IMR-90 (cell line): ENCODE results near the gene PROK2. TPM values are rescaled to one million over a fixed set of nuclear protein-coding genes. Genes with fewer than 3 reads are reported as not detected.

Experiments used
- ATAC-seq: fragments of 200-7000 bp; cut with Tn5 transposase; 2 replicates; pipeline ENCODE4 v1.9.1; 2020; ENCODE audit warnings: low read depth, mild to moderate bottlenecking, moderate library complexity
- BruUV-seq: library from RNA; stranded (reverse); fragments of 400-500 nt; replicated peaks from 2 replicates; lab custom pipeline; 2021; lab: Mats Ljungman, UMichigan
- CTCF ChIA-PET: fragments of 300-600 bp; formaldehyde crosslinking; extraction: SDS; loops from one replicate; lab custom pipeline; 2021; ENCODE audit warnings: antibody characterized with exemption; lab: Yijun Ruan, JAX
- POLR2A ChIA-PET: fragments of 300-600 bp; sonication (Branson Sonifier 250); formaldehyde crosslinking; loops from one replicate; lab custom pipeline; 2022; ENCODE audit warnings: antibody characterized with exemption; ENCODE audit not compliant: unreplicated experiment; lab: Charles Lee
- DNase-seq: peaks from one replicate; pipeline ENCODE4 v3.0.0; 2013
- H2AFZ ChIP-seq: replicated peaks from 2 replicates; pipeline ENCODE3; 2013; ENCODE audit warnings: low read length, mild to moderate bottlenecking; ENCODE audit not compliant: poor library complexity
- H2AK5ac ChIP-seq: 2 replicates; pipeline ENCODE4 v1.6.1; 2013; ENCODE audit warnings: low read depth, low read length, inconsistent platforms
- H2AK9ac ChIP-seq: replicated peaks from 2 replicates; pipeline ENCODE3; 2013; ENCODE audit warnings: mild to moderate bottlenecking, low read depth, low read length, moderate library complexity; ENCODE audit not compliant: poor library complexity
- H2BK120ac ChIP-seq: 2 replicates; pipeline ENCODE4 v1.6.1; 2013; ENCODE audit warnings: low read depth, low read length, inconsistent platforms
- H2BK15ac ChIP-seq: 3 replicates; pipeline ENCODE4 v1.6.1; 2013; ENCODE audit warnings: low read depth, low read length, inconsistent platforms
- H2BK20ac ChIP-seq: 2 replicates; pipeline ENCODE4 v1.6.1; 2013; ENCODE audit warnings: low read depth, mild to moderate bottlenecking, inconsistent platforms, low read length, moderate library complexity
- H2BK5ac ChIP-seq: 2 replicates; pipeline ENCODE4 v1.6.1; 2013; ENCODE audit warnings: mild to moderate bottlenecking, low read depth, low read length, inconsistent platforms; ENCODE audit not compliant: poor library complexity, severe bottlenecking
- H3K14ac ChIP-seq: replicated peaks from 2 replicates; pipeline ENCODE4 v1.6.1; 2013; ENCODE audit warnings: low read depth, low read length, inconsistent platforms
- H3K18ac ChIP-seq: 2 replicates; pipeline ENCODE4 v1.6.1; 2013; ENCODE audit warnings: low read depth, low read length, control low read depth
- H3K23ac ChIP-seq: 2 replicates; pipeline ENCODE4 v1.6.1; 2013; ENCODE audit warnings: low read depth, low read length, inconsistent platforms
- H3K27ac ChIP-seq: 2 replicates; pipeline ENCODE4 v1.5.1; 2013; ENCODE audit warnings: mild to moderate bottlenecking, control low read depth, low read length; ENCODE audit not compliant: insufficient read depth
- H3K27me3 ChIP-seq: 2 replicates; pipeline ENCODE4 v1.6.1; 2013; ENCODE audit warnings: low read length; ENCODE audit not compliant: control insufficient read depth, insufficient read depth
- H3K36me3 ChIP-seq: 2 replicates; pipeline ENCODE4 v1.6.1; 2013; ENCODE audit warnings: low read length, mixed read lengths; ENCODE audit not compliant: control insufficient read depth, insufficient read depth
- H3K4ac ChIP-seq: 2 replicates; pipeline ENCODE4 v1.6.1; 2013; ENCODE audit warnings: low read depth, low read length, inconsistent platforms
- H3K4me1 ChIP-seq: 2 replicates; pipeline ENCODE4 v1.6.1; 2013; ENCODE audit warnings: low read length, mixed read lengths; ENCODE audit not compliant: control insufficient read depth, insufficient read depth
- H3K4me2 ChIP-seq: 2 replicates; pipeline ENCODE4 v1.6.1; 2013; ENCODE audit warnings: low read depth, mild to moderate bottlenecking, control low read depth, low read length, moderate library complexity
- H3K4me3 ChIP-seq: 2 replicates; pipeline ENCODE4 v1.5.1; 2013; ENCODE audit warnings: low read depth, mild to moderate bottlenecking, control low read depth, low read length, moderate library complexity; ENCODE audit not compliant: insufficient read depth
- H3K56ac ChIP-seq: 2 replicates; pipeline ENCODE4 v1.6.1; 2013; ENCODE audit warnings: low read length, inconsistent platforms; ENCODE audit not compliant: insufficient read depth; ENCODE audit errors: extremely low read depth
- H3K79me1 ChIP-seq, 2 experiments: 2 replicates each; pipeline ENCODE4 v1.6.1; 2013; ENCODE audit warnings: low read length in 2 of 2, inconsistent platforms in 1 of 2, low read depth in 1 of 2
- H3K9ac ChIP-seq: 2 replicates; pipeline ENCODE4 v1.6.1; 2013; ENCODE audit warnings: low read depth, low read length, control low read depth
- H3K9me1 ChIP-seq: 2 replicates; pipeline ENCODE4 v1.6.1; 2013; ENCODE audit warnings: low read length, inconsistent platforms; ENCODE audit not compliant: insufficient read depth
- H3K9me3 ChIP-seq: 2 replicates; pipeline ENCODE4 v1.6.1; 2013; ENCODE audit warnings: low read length; ENCODE audit not compliant: control insufficient read depth, insufficient read depth
- H4K20me1 ChIP-seq: 2 replicates; pipeline ENCODE4 v1.6.1; 2013; ENCODE audit warnings: low read length, inconsistent platforms; ENCODE audit not compliant: insufficient read depth
- H4K5ac ChIP-seq: 2 replicates; pipeline ENCODE4 v1.6.1; 2013; ENCODE audit warnings: mild to moderate bottlenecking, low read depth, low read length, control low read depth
- H4K8ac ChIP-seq, 2 experiments: 2 replicates each; pipeline ENCODE4 v1.6.1; 2013; ENCODE audit warnings: low read depth in 2 of 2, low read length in 2 of 2, control low read depth in 1 of 2, inconsistent platforms in 1 of 2
- H4K91ac ChIP-seq: 2 replicates; pipeline ENCODE4 v1.6.1; 2013; ENCODE audit warnings: low read depth, low read length, inconsistent platforms; ENCODE audit not compliant: insufficient read depth
- BHLHE40 ChIP-seq: fragments of 150-350 bp; IDR thresholded peaks from 2 replicates; pipeline ENCODE4 v1.6.1; 2016; ENCODE audit warnings: mild to moderate bottlenecking, low read depth, low read length
- CEBPB ChIP-seq: IDR thresholded peaks from 2 replicates; pipeline ENCODE4 v1.6.1; 2012; ENCODE audit warnings: low read depth, low read length, improper control_type of control experiment
- FOS ChIP-seq: fragments of 150-350 bp; IDR thresholded peaks from 2 replicates; pipeline ENCODE4 v1.6.1; 2016; ENCODE audit warnings: low read depth, low read length
- MAFK ChIP-seq: IDR thresholded peaks from 2 replicates; pipeline ENCODE4 v1.6.1; 2012; ENCODE audit warnings: low read depth, low read length, improper control_type of control experiment
- MAZ ChIP-seq: IDR thresholded peaks from 2 replicates; pipeline ENCODE4 v1.6.1; 2012; ENCODE audit warnings: low read depth, mild to moderate bottlenecking, low read length, improper control_type of control experiment, moderate library complexity, borderline replicate concordance
- POLR2A ChIP-seq: IDR thresholded peaks from 2 replicates; pipeline ENCODE4 v1.6.1; 2012; ENCODE audit warnings: mild to moderate bottlenecking, low read depth, low read length
- RAD21 ChIP-seq: IDR thresholded peaks from 2 replicates; pipeline ENCODE4 v1.6.1; 2012; ENCODE audit warnings: low read length, improper control_type of control experiment
- RCOR1 ChIP-seq: IDR thresholded peaks from 2 replicates; pipeline ENCODE4 v1.6.1; 2012; ENCODE audit warnings: mild to moderate bottlenecking, low read length, improper control_type of control experiment; ENCODE audit not compliant: insufficient replicate concordance
- WGBS, 2 experiments: methylation state at CpG; one replicate each; pipeline versions ENCODE4 v1.1.5 to v1.1.7; 2013; ENCODE audit warnings: missing lambda C conversion rate in 2 of 2; ENCODE audit not compliant: insufficient read length in 1 of 2; ENCODE audit errors: extremely low coverage in 2 of 2; 5-methylcytosine and 5-hydroxymethylcytosine counted together
- dilution Hi-C: fragments of 300-500 bp; cut with HindIII; formaldehyde crosslinking; loops from one replicate; pipeline ENCODE4 v1.14.3; 2018; ENCODE audit warnings: low sequenced_read_pairs; ENCODE audit not compliant: unreplicated experiment
- in situ Hi-C: fragments of 300-500 bp; cut with MboI; formaldehyde crosslinking; loops from 3 replicates; pipeline ENCODE4 v1.14.3; 2019; ENCODE audit warnings: low sequenced_read_pairs, inconsistent platforms, mixed read lengths
- intact Hi-C: fragments of 100-400 bp; cut with micrococcal nuclease; formaldehyde crosslinking; loops from 2 replicates; pipeline ENCODE4 v1.10.0; 2022
- polyA plus RNA-seq, 3 experiments: library from polyadenylated mRNA; depleted of rRNA; stranded (reverse); fragments of >200 nt; gene quantifications; 2 replicates each; pipeline ENCODE4 v1.2.3, GENCODE V29; 2012; ENCODE audit warnings: low replicate concordance in 1 of 3
- total RNA-seq: library from RNA; depleted of rRNA; stranded (reverse); fragments of >200 nt; gene quantifications from 2 replicates; pipeline ENCODE4 v1.2.3, GENCODE V29; 2012
- TF ChIP-seq, protein P1 (sequence below): fragments of 150-350 bp; IDR thresholded peaks from 2 replicates; pipeline ENCODE4 v1.6.1; 2016; ENCODE audit warnings: low read depth, mild to moderate bottlenecking, low read length, moderate library complexity, borderline replicate concordance

The PROK2 gene
- total and polyA plus RNA-seq, 2 of the 4 experiments (the other 2 are of a cell fraction) = not detected

GRCh38 chr3:71771126-71771525, 13.8 kb downstream of the PROK2 start:
- Histone ChIP-seq H4K5ac (no peak overlapping the region), H4K20me1 (no peaks in the 10 kb centered on the region), H3K4me2 (no peak overlapping the region), H2BK15ac (no peak overlapping the region), H3K14ac (no peak overlapping the region), H3K23ac (no peak overlapping the region), H3K27me3 (peaks cover 14% of the 10 kb centered on the region), H3K36me3 (no peaks in the 10 kb centered on the region), H3K4me3 (no peak overlapping the region), H3K4me1 (no peaks in the 10 kb centered on the region), H3K4ac (no peak overlapping the region), H4K8ac (no peak overlapping the region), H4K91ac (no peak overlapping the region), H2AFZ (no peak overlapping the region), H3K9me3 (no peaks in the 10 kb centered on the region), H2AK5ac (no peak overlapping the region), H3K9ac (no peak overlapping the region), H3K79me1 (no peaks in the 10 kb centered on the region), H2AK9ac (no peak overlapping the region), H3K27ac (no peak overlapping the region), H2BK5ac (no peak overlapping the region), H3K56ac (no peak overlapping the region), H3K18ac (no peak overlapping the region), H2BK120ac (no peak overlapping the region), H3K9me1 (no peaks in the 10 kb centered on the region), H2BK20ac (no peak overlapping the region)
- dilution Hi-C loops = no loop called here
- CTCF ChIA-PET = interaction anchor here (0.6 kb wide), 1 partner anchor 1743 kb away, joined by 4 read pairs; no protein-coding TSS in a partner anchor
- intact Hi-C loops = no loop called here
- POLR2A ChIA-PET = no interaction called here
- WGBS, 2 experiments = 56% methylated on average over 2 of the region's 5 CpGs; no CpG with 5 or more reads in 1 of the 2 experiments
- BruUV-seq = no TSS peak
- in situ Hi-C loops = no loop called here
- ATAC-seq (no peak), DNase-seq (no peak)
- TF ChIP-seq FOS (no peak), BHLHE40 (no peak), POLR2A (no peak), MAZ (no peak), CEBPB (no peak), RCOR1 (no peak), MAFK (no peak), RAD21 (no peak)
- TF ChIP-seq, protein P1, sequence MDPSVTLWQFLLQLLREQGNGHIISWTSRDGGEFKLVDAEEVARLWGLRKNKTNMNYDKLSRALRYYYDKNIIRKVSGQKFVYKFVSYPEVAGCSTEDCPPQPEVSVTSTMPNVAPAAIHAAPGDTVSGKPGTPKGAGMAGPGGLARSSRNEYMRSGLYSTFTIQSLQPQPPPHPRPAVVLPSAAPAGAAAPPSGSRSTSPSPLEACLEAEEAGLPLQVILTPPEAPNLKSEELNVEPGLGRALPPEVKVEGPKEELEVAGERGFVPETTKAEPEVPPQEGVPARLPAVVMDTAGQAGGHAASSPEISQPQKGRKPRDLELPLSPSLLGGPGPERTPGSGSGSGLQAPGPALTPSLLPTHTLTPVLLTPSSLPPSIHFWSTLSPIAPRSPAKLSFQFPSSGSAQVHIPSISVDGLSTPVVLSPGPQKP = no peak
